Measurements from ENCODE around the gene XRCC4.
"Not testable (repeated sequence)": the region's sequence is repeated elsewhere in the genome, so short reads cannot be mapped to it uniquely, and the experiment has no call there.

Gene XRCC4

DNA sequence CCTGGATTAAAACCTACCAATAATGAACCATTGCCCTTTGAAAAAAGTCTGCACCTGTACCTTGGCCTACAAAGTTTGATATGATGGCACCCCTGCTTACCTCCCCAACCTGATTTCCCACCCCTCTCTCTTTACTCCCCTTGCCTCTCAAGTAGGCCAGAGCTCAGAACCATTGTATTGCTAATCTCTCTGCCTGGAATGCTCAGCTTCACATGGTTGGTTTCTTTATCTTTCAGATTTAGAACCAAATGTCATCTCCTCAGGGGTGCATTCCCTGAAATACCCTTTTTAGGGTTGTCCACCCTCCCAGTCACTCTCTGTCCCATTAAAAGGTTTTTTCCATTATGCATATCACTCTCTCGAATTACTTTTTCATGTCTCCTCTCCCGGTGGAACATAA is 277.6 kb downstream of the XRCC4 start:
- no peak for DNase-seq

DNA sequence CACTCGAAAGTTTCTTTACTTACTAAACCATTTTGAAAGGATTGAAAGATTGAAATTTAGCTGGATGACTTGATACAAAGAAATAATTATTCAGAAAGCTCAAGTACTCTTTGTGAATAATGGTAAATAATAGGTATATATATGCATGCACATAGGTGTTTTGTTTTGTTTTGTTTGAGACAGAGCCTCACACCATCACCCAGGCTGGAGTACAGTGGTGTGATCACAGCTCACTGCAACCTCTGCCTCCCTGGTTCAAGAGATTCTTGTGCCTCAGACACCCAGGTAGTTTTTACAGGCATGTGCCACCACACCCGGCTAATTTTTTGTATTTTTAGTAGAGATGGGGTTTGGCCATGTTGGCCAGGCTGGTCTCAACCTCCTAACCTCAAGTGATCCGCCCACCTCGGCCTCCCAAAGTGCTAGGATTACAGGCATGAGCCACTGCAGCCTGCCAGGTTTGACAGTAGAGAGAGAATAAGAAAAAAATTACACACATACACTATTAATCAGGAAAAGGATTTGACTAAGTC is 278.2 kb downstream of the XRCC4 start:
- not testable (repeated sequence) for DNase-seq

DNA sequence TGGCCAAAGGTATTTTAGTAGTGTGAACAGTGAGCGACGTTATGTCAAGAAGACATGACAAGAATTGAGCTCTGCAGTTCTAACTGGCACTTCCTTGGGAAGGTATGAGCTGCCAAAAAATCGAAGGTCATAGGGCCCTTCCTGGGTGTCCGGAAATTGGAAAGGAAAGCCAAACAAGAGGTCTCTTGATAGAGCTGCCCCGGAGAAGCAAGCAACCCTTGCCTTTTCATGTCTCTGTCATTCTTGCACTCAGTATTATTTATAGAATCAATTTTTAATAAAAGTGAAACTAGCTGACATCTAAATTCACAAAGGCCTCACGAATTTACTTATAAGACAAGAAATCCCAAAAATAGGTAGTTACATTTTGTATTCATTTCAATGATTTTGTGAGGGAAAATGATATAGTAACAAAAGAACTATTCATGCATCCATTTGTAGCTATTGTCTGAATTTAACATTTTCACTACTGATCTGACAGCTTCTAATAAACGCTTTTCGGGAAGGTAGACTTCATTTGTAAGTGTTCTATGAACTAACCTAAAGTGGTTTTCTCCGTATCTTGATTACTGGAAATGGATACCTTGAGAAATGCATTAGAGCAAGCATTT is 280.4 kb downstream of the XRCC4 start:
- no peak for DNase-seq

DNA sequence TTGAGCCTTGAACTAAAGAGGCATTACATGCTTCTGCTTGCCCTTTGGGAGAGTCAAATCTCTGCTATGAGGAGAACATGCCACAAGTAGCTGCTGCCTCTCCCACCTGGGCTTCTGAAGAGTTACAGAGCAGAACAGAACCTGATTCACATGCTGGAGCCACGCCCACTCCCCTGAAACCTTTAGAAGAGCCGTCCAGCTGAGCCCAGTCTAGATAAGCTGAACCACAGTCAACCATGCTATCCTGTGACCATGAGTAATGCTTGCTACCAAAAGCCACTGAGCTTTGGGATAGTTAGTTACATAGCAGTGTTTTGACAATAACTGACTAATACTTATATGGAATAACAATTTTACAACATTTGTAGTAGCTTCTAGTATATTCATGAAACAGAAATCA is 283.2 kb downstream of the XRCC4 start:
- DNase-seq: no peak

DNA sequence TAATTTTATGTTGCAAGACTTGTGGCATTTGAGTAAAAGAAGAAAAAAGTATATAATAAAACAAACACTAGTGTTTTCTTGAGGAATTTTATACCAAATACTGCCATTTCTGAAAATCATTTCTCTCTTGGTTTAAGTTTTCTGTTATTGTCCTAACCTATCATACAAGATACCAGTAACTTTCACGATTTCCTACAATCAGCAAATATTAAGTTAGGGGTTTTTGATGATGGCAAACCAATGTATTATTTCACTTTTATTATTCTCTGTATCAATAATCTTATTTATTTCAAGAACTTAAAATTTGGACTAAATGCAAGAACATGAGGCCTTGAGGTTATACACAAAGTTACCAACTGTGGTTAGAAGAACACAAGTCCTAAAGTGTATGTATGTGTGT is 285.2 kb downstream of the XRCC4 start:
- DNase-seq: no peak

DNA sequence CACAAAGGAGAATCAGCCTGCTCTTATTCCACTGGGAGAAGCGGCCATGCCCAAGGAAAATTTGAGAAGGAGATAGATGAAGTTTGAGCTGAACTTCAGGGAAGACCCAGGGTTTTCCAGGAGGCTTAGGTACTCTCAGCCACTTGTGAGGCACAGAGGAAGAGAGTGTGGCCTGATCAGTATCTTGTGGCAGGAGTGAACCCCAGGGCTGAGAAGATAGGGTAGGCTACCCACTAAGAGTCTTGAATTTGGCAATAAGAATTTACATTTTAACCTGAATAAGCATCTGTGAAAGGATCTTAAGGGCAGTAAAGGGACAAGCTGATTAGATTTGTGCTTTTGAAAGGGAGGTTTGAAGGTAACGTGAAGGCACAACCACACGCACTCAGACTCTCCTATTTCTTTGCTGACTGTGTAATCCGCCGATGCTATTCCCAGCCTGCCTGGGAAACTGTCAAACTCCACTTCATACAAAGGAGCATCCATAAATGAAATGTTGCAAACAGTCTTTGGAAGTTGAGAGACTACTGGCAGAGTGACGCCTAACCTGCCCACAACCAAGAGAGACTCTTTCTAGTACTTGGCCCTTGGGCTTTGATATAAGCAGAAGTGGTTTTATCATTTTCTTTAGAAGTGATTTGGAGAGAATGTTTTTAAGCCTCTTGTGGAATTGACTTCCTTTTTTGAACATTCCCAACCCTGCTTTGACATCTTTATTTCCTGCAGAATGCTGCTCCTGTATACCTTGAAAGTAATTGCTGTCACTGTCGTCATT is 286.0 kb downstream of the XRCC4 start:
- peak; percentile 11 to 30 for DNase-seq

DNA sequence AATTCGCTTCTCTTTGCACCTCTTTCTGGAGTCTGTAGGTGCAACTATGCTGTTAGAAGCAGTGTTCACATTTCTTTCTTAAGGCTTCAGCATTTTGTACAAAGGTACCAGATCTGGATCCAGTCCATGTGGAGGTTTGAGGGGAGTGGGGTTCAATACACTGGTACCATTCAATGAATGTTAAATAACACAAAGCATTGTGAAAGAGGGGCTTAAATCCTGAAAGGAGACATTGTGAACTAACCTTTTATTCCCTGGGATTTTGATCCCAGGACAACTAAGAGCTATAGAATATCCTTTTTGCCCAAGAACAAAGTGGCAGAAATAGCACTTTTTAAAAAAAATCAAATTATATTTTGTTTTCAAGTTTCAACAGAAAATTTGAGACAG is 286.5 kb downstream of the XRCC4 start:
- DNase-seq: no peak

DNA sequence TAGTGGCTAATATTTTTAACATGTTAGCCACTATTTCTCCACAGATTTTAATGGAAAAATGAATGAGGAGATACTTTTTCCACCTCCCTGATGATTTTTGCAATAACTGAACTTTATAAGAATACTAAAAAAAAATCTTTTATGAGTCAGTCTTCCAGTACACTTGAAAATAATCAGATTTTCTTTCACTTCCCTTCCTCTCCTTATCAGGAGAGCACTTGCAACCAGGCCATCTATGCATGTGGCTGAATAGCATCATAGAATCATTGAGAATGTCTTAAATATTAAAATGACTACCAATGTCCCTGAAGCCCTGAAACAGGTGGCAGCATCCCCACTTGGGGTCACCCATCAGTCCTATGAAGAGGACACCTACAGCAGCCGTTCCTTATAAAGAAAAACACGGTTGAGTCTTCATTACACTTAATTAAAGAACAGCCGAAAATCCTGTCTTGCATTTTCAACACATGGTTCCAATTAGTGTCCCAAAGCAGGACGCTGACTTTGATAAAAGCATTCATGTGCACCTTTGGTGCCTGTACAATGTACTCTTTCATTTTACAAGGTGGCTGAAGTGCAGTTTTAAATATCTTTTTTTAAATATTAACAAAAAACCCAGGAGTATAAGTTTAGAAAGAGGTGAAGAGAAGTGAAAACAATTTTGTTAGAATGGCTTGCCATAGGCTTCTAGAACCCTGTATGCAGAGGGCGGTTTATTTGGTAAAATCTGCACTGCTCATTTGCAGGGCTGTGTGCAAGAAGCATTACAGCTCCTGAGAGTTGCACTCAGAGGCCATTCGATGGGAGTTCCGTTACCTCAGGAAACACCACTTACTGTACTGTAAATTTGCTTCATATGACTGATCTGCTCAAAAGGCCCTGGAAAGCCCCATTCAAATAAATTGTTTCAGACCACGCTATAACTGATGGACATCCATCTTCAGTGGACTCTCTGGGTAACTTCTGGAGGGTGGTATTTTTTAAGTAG is 287.3 kb downstream of the XRCC4 start:
- DNase-seq: peak; percentile 29 to 65

DNA sequence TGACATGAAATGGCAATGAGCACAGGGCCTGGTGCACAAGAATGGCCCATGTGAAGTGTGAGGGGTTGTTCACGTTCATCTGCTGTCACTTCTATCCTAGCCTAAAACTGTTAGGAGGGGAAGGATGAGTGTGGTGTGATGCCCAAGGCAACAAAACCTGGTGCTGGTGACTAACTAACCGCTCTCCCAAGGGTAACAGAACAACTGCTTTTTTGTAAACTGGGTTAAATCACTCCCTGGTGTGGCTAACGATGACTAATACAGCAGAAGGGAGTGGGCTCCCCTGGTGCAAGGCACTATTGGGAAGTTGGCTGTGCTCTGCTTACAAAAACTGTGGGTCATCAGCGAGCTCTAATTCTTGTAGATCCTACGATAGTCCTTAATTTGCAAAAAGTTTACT is 291.0 kb downstream of the XRCC4 start:
- peak; percentile 92 to 95 for DNase-seq

DNA sequence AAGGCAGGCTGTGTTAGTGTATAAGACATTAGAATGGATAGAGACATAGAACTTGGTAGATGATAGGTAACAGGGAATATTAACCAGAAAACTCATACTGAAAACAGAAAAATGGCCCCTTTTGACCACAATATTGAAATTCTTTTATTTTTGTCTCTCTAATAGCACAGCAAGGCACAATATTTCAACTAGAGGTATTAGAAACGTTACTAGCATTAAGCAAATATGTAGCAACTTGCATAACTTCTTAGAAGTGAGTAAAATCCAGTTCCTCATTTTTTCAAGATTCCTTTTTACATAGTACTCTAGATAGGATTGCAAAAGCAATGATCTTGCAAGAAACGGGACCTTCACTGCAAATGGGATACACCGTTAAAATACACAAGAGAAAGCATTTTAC is 291.5 kb downstream of the XRCC4 start:
- peak; percentile 68 to 96 for DNase-seq

DNA sequence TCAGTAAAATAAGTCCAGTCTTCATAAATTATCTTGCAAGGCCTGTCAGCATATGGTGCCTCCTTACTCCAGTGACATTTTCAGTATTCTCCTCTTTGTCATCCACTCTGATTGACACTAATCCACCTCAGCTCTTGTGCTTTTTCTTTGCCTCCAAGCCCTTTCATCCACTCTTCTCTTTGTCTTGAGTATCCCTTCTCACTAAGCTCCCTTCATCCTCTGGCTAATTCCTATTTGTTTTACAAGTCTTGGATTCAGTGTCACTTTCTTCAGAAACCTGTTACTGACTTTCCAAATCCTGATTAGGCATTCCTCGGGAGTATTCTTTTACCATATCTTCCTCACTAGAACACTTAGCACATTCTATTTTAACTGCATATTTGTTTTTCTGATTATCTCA is 293.6 kb downstream of the XRCC4 start:
- no peak for DNase-seq

DNA sequence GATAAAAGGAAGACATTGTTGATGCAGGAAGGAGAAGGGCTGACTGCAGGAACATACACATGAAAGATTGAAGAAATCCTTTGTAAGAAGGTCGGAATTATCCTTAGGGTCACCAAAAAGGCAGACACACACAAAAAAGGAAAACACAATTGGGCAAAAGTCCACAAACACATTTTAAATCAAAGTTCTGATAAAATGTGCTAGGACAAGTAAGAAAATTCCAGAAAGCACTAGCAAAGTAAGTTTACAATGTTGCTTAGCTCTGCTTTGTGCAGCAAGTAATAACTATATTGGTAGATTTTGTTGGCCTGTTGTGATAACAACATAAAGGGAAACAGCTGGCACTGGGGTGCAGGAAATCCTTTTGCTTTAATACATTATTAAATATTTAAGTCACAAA is 294.4 kb downstream of the XRCC4 start:
- no peak for DNase-seq

DNA sequence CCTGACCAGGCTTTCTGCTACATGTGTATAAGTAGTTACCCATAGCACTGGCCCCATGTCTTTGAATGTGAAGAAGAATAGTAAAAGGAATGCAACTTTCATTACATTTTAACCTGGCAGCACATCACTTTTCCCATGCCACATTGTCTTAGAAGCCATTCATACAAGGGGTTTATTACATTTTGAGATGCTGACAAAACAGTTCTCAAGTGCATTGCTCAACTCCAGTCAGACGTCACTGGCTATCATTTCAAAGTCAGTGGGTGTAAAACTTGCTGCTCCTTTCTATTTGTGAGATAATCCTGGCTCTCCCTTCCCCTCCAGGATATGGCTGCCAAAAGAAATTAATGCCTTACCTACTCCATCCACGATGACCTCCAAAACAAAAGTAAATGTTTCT is 297.2 kb downstream of the XRCC4 start:
- peak; percentile 33 to 55 for DNase-seq

DNA sequence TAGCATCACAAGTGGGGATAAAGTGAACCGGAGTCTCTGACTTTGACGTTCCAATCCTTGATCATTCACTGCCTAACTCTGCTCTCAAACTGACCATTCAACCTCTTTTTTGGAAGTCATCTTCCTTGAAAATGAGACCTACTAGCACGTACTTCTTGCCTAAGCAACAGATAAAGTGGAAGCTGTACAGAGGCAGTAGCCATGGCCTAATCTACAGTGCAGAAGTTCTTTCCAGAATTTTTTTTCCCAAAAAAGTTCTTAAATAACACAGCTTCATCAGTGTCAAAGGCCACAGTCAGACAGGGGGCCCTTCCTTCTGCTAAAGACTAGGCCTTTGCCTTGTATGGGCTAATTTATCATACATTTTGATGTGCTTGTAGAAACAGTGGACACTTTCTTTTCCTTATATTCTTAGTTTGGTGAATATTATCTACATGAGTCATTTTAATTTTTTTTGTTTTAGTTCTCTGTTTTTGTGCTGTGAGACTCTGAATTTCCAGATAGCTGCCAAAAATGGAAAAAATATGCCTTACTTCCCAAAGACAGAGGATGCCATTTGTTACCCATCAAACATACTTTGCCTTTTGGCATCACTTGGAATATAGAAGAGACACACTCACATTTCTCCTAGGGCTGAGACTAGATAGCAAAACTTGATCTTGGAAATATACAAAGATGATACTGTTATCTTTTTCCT is 297.9 kb downstream of the XRCC4 start:
- no peak for DNase-seq

DNA sequence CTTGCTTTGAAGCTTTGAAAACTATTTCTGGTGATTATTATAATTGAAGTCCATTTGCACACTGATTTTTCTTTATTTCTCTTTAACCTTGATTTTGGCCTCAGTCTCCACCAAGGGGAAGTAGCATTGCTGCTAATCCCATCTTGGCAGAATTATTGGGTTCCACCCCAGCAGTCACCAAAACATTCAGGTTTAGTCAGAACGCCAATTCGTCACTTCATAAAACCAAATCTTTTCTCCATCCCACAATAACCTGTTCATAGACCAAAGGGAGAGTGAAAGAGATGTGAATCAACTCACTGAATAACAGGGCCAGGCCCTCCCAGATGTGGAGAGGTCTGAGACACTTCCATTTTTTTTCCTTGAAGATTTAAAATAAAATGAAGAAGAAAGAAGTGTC is 299.1 kb downstream of the XRCC4 start:
- no peak for DNase-seq

DNA sequence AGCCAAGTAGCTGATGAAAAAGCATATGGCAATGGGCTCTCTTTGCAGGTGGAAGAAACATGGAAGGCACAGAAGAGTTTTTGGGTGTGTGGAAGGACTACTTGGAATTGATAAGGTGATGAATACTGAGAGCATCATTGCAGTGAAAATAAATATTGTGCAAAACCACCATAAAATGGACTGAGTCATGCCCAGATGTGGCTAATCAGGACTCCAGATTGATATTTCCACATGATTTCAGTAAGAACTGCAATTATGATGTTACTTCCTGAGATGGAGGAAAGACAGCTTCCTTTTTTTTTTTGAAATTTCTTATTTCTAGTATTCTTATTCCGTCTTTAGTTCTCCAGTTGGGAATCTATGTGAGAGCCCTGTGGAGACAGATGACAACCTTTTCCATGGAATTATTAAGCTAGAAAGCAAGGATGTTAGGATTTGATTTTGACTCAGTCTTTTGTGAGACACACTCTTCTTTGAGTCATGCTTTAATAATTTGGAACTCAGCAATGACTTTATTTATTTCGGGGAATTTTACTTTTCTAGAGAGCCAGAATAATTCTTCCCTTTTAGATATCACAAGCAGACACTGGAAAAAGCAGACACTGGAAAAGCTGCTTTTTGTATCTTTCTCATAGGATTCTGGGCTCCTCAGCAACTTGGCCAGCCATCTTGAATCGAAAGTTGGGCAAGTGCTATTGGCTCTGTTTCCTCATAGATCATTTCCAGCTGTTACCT is 300.0 kb downstream of the XRCC4 start:
- peak; percentile 59 to 86 for DNase-seq

DNA sequence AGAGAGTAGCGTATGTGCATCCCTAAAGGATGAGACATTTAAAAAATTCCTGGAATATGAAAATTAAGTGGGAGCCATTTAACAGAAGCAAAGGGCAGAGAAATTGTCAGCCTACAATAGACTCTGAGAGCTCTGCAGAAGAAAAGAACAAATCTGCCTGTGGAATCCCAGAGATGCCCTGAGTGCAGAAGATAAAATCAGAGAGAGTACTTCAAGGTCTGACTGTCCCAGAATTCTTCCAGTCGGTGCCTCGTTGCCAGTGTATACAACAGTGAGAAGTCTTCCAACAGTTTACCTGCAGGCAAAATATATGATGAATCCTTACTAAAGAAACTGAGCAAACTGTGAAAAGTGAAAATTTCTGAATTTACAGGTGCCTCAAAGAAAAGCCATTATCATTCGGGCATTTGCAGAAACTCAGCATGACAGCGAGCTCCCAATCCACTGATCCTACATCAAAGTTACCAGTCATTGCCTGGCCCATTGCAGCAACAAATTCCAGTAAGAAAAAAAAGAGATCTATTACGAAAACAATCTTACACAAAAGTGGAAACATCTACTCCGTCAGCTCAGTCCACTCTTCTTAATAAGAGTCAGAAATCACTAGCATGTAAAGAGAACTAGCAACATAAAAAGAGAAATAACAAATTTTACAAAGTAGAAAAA is 301.4 kb downstream of the XRCC4 start:
- DNase-seq: peak; percentile 44 to 82

DNA sequence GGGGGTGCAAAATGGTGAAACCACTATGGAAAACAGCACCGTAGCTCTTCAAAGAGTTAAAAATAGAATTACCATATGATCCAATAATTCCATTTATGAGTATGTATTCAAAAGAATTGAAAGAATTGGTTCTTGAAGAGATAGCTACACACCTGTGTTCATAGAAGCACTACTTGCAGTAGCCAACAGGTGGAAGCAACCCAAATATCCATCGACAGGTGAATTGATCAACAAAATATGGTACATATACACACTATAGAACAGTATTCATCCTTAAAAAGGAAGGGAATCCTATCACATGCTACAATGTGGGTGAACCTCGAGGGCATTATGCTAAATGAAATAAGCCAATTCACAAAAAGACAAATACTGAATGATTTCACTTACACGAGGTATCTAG is 308.5 kb downstream of the XRCC4 start:
- DNase-seq: no peak

DNA sequence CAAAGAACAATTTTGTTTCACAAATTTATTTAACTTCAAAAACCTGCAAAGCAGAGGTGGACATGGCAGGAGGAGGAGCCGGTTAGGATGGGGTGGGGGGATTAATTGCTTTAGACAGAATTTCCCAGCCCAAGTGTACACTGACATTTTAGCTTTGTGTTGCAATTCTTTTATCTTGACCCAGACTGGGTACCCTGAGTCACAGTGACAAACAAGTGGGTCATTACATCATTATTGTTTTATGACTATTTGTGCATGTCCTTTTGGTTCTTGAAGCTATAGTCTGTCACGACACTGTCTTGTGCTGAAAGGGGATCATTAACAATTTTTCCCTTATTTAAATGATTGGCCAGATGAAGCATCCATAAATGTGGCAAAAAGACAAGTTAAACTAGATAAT is 309.7 kb downstream of the XRCC4 start:
- DNase-seq: no peak

DNA sequence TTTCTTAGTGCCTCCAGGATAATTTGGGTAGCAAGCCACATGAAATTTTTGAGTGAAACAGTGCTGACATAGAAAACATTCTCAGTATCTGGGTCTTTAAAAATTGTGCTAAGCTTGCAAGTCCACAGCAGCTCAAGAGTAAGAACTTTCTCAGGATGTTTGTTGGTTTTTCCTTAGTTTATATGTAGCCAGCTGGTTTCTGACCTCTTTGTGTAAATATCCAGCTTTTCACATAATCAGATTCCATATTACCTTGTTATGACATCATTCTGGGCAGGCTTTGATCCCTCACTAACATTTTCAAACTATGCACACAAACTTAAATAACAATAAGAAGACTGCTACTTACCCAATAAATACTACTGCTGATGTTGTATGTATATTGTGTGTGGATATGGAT is 311.3 kb downstream of the XRCC4 start:
- no peak for DNase-seq

All from inflammatory macrophage (primary cell).